ENCODE data around the gene STAP2. TPM values are rescaled to one million over a fixed set of nuclear protein-coding genes. Genes with fewer than 3 reads are reported as not detected.

STAP2 gene
- total and polyA plus RNA-seq, 10 of the 15 experiments (the other 5 are each of a cell fraction or from before 2014, with no cell fraction given), result 0.84 to 22.4 (median 15.2) TPM

DNA sequence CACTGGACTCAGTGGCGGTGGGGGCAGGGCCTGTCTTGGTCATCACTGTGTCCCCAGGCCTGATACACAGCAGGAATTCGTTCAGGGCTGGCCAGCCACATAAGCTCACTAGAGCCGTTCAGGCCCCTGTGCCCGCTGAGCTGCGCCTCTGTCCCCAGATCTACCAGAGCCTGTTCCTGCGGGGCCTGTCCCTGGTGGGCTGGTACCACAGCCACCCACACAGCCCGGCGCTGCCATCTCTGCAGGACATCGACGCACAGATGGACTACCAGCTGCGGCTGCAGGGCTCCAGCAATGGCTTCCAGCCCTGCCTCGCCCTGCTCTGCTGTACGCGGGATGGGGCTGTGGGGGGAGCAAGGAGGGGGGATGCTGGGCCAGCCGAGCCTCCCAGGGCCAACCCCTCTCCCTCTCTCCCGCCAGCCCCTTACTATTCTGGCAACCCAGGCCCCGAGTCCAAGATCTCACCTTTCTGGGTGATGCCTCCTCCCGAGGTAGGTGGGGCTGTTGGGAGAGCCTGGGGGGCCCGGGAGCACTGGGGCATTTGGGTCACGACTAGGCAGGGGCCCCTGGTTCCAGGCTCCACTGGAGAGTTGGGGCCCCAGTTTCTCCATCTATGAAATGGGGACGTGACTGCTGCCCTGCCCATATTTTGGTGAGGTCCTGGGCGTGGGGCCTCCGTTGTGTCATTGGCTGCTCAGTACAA is 18.6 kb upstream of the STAP2 start:
- H3K27me3 ChIP-seq (replicated peaks in 1 of 2; ENCODE audit: control insufficient read depth in 2 of 2, insufficient read depth in 2 of 2, low read length in 1 of 2), result no peaks in the 10 kb centered on the region
- SMC1A ChIA-PET (ENCODE audit: uncharacterized antibody, unreplicated experiment), result no interaction called here

More for the DNA sequence above, 18.6 kb upstream of the STAP2 start:
- DNase-seq (ENCODE audit: low read depth, low spot score) (no peak), FAIRE-seq (no peak), ATAC-seq (no peak)
- Histone ChIP-seq H2AFZ (ENCODE audit: control insufficient read depth, low read depth, low read length) (no peak overlapping the region), H3K4me3 (no peak overlapping the region), H3K27ac (ENCODE audit: control insufficient read depth, insufficient read depth) (no peak overlapping the region), H3K9ac (ENCODE audit: control insufficient read depth, insufficient read depth, low read length) (no peak overlapping the region), H3K36me3 (ENCODE audit: control insufficient read depth in 2 of 2, insufficient read depth in 2 of 2, low read length in 1 of 2) (peaks cover 13 to 20% of the 10 kb centered on the region in 2 experiments; a peak in 3 of 4 replicates), H3K4me1 (ENCODE audit: control insufficient read depth, insufficient read depth, low read length) (no peaks in the 10 kb centered on the region), H3K4me2 (ENCODE audit: control insufficient read depth, insufficient read depth) (no peak overlapping the region), H3K79me2 (ENCODE audit: control insufficient read depth, insufficient read depth, low read length) (no peaks in the 10 kb centered on the region), H4K20me1 (ENCODE audit: control insufficient read depth, insufficient read depth) (no peaks in the 10 kb centered on the region), H3K9me3 (replicated peaks; ENCODE audit: control insufficient read depth, insufficient read depth, low read length) (no peaks in the 10 kb centered on the region)
- 84% methylated on average over 21 of the region's 23 CpGs for WGBS (ENCODE audit: insufficient coverage, insufficient replicate concordance, low lambda C conversion rate, missing lambda C conversion rate)
- POLR2A ChIA-PET, result no interaction called here
- intact Hi-C loops (cut with micrococcal nuclease; ENCODE audit: unreplicated experiment), result no loop called here
- in situ Hi-C loops (cut with MboI), result no loop called here
- RAD21 ChIA-PET (ENCODE audit: unreplicated experiment), result no interaction called here
- BruUV-seq (replicated peaks), result no TSS peak
- CTCF ChIA-PET, result interaction anchor here (1.0 kb wide), 1 partner anchor 124 kb away, joined by 3 read pairs; no protein-coding TSS in a partner anchor
- TF ChIP-seq SP1 (IDR thresholded peaks at IDR 0.05; ENCODE audit: low read depth, low read length) (no peak), RAD51 (IDR thresholded peaks at IDR 0.05) (no peak), JUNB (IDR thresholded peaks at IDR 0.05) (no peak), IRF4 (IDR thresholded peaks at IDR 0.05; ENCODE audit: low read depth, low read length) (no peak), RFX5 (IDR thresholded peaks at IDR 0.05; ENCODE audit: low read depth, low read length) (no peak), FOXM1 (IDR thresholded peaks at IDR 0.05; ENCODE audit: low read depth, low read length) (no peak), NR2C1 (IDR thresholded peaks at IDR 0.05) (no peak), MYC (IDR thresholded peaks at IDR 0.05; ENCODE audit: insufficient read depth, insufficient read length, insufficient replicate concordance, low read length, severe bottlenecking) (no peak), CREB1 (IDR thresholded peaks at IDR 0.05; ENCODE audit: low read depth) (no peak), BCL11A (IDR thresholded peaks at IDR 0.05; ENCODE audit: low read depth, low read length) (no peak), ZNF622 (IDR thresholded peaks at IDR 0.05) (no peak), NFYA (IDR thresholded peaks at IDR 0.05; ENCODE audit: borderline replicate concordance, low read depth, low read length) (no peak), ZNF207 (IDR thresholded peaks at IDR 0.05; ENCODE audit: borderline replicate concordance) (no peak), SIX5 (IDR thresholded peaks at IDR 0.05; ENCODE audit: low read depth, low read length, severe bottlenecking) (no peak)
- TF ChIP-seq, protein P1, sequence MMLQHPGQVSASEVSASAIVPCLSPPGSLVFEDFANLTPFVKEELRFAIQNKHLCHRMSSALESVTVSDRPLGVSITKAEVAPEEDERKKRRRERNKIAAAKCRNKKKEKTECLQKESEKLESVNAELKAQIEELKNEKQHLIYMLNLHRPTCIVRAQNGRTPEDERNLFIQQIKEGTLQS (IDR thresholded peaks at IDR 0.05; ENCODE audit: borderline replicate concordance, extremely low read depth, low read depth, low read length), result no peak
- TF ChIP-seq, protein P2, sequence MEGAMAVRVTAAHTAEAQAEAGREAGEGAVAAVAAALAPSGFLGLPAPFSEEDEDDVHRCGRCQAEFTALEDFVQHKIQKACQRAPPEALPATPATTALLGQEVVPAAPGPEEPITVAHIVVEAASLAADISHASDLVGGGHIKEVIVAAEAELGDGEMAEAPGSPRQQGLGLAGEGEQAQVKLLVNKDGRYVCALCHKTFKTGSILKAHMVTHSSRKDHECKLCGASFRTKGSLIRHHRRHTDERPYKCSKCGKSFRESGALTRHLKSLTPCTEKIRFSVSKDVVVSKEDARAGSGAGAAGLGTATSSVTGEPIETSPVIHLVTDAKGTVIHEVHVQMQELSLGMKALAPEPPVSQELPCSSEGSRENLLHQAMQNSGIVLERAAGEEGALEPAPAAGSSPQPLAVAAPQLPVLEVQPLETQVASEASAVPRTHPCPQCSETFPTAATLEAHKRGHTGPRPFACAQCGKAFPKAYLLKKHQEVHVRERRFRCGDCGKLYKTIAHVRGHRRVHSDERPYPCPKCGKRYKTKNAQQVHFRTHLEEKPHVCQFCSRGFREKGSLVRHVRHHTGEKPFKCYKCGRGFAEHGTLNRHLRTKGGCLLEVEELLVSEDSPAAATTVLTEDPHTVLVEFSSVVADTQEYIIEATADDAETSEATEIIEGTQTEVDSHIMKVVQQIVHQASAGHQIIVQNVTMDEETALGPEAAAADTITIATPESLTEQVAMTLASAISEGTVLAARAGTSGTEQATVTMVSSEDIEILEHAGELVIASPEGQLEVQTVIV (IDR thresholded peaks at IDR 0.05; ENCODE audit: borderline replicate concordance, partially characterized antibody), result no peak
- TF ChIP-seq, protein P3, sequence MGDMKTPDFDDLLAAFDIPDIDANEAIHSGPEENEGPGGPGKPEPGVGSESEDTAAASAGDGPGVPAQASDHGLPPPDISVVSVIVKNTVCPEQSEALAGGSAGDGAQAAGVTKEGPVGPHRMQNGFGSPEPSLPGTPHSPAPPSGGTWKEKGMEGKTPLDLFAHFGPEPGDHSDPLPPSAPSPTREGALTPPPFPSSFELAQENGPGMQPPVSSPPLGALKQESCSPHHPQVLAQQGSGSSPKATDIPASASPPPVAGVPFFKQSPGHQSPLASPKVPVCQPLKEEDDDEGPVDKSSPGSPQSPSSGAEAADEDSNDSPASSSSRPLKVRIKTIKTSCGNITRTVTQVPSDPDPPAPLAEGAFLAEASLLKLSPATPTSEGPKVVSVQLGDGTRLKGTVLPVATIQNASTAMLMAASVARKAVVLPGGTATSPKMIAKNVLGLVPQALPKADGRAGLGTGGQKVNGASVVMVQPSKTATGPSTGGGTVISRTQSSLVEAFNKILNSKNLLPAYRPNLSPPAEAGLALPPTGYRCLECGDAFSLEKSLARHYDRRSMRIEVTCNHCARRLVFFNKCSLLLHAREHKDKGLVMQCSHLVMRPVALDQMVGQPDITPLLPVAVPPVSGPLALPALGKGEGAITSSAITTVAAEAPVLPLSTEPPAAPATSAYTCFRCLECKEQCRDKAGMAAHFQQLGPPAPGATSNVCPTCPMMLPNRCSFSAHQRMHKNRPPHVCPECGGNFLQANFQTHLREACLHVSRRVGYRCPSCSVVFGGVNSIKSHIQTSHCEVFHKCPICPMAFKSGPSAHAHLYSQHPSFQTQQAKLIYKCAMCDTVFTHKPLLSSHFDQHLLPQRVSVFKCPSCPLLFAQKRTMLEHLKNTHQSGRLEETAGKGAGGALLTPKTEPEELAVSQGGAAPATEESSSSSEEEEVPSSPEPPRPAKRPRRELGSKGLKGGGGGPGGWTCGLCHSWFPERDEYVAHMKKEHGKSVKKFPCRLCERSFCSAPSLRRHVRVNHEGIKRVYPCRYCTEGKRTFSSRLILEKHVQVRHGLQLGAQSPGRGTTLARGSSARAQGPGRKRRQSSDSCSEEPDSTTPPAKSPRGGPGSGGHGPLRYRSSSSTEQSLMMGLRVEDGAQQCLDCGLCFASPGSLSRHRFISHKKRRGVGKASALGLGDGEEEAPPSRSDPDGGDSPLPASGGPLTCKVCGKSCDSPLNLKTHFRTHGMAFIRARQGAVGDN (IDR thresholded peaks at IDR 0.05), result no peak

All from GM12878 (cell line).